K562 (cell line): Measurements from ENCODE around the gene TMEM200A.

ENCODE experiments used
- FOXK1 ChIP-seq: sonication (generic); formaldehyde crosslinking; IDR thresholded peaks from 2 replicates; pipeline ENCODE4 v1.8.0; 2022; ENCODE audit warnings: missing genetic modification reagents, mild to moderate bottlenecking, borderline replicate concordance
- RHOXF2B ChIP-seq: fragments of 250-450 bp; sonication (Bioruptor Pico); conservative IDR thresholded peaks from 2 replicates; pipeline ENCODE4 v1.5.1; 2021
- SMAD3 ChIP-seq: fragments of 450-650 bp; formaldehyde crosslinking; conservative IDR thresholded peaks from 2 replicates; pipeline ENCODE4 v1.4.0; 2020; ENCODE audit warnings: mild to moderate bottlenecking
- SMC3 ChIP-seq: conservative IDR thresholded peaks from 2 replicates; pipeline ENCODE4 v1.6.1; 2011; ENCODE audit warnings: low read depth, low read length, improper control_type of control experiment; ENCODE audit not compliant: insufficient read depth
- TCF7 ChIP-seq: sonication (generic); IDR thresholded peaks from 2 replicates; pipeline ENCODE4 v1.6.1; 2016; ENCODE audit warnings: antibody characterized with exemption, borderline replicate concordance
- ZNF77 ChIP-seq: fragments of 250-450 bp; sonication (Bioruptor Pico); IDR thresholded peaks from 2 replicates; pipeline ENCODE4 v1.5.0; 2020
- TF ChIP-seq, protein P1 (sequence below): fragments of 450-650 bp; formaldehyde crosslinking; IDR thresholded peaks from 2 replicates; pipeline ENCODE4 v1.4.0; 2022; ENCODE audit warnings: missing genetic modification characterization
- TF ChIP-seq, protein P2 (sequence below): sonication (generic); formaldehyde crosslinking; IDR thresholded peaks from 2 replicates; pipeline ENCODE4 v1.8.1; 2023; ENCODE audit warnings: mild to moderate bottlenecking, missing genetic modification reagents
- TF ChIP-seq, protein P3 (sequence below): fragments of 450-650 bp; formaldehyde crosslinking; IDR thresholded peaks from 2 replicates; pipeline ENCODE4 v1.4.0; 2020; ENCODE audit warnings: mild to moderate bottlenecking
- TF ChIP-seq, protein P4 (sequence below), 3 experiments: IDR thresholded peaks in 2 of 3; conservative IDR thresholded peaks in 1 of 3; 2 replicates each; pipeline ENCODE4 v1.5.1; 2011 to 2012; ENCODE audit warnings: low read length in 3 of 3, mild to moderate bottlenecking in 3 of 3, control low read depth in 2 of 3, improper control_type of control experiment in 1 of 3, inconsistent platforms in 1 of 3, low read depth in 1 of 3, mixed read lengths in 1 of 3, moderate library complexity in 1 of 3; ENCODE audit not compliant: insufficient read depth in 2 of 3

DNA sequence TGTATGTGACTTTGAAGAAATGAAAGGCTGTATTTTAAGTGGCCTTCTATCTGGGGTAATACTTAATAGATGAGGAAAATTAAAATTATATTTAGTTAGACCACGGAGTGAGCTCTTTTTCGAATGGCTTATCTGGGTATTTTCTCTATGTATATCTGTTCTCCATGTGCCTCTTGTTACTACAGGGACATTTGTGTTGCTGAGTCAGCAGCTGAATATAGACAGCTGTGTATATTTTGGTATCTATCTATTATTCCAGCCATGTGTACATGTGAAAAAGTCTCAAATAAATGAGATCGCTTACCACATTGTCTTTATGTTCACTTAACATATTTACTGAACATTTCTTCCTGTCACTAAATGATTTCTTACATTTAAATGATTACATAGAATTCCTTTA lies 57.2 kb downstream of the TMEM200A start:
- TF ChIP-seq SMC3 (no peak), TCF7 (no peak), FOXK1 (no peak), RHOXF2B (CRISPR knock-in tag) (no peak), ZNF77 (CRISPR knock-in tag) (no peak), SMAD3 (CRISPR knock-in tag) (no peak)
- TF ChIP-seq, protein P1, sequence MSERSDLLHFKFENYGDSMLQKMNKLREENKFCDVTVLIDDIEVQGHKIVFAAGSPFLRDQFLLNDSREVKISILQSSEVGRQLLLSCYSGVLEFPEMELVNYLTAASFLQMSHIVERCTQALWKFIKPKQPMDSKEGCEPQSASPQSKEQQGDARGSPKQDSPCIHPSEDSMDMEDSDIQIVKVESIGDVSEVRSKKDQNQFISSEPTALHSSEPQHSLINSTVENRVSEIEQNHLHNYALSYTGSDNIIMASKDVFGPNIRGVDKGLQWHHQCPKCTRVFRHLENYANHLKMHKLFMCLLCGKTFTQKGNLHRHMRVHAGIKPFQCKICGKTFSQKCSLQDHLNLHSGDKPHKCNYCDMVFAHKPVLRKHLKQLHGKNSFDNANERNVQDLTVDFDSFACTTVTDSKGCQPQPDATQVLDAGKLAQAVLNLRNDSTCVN (CRISPR knock-in tag): no peak
- TF ChIP-seq, protein P2, sequence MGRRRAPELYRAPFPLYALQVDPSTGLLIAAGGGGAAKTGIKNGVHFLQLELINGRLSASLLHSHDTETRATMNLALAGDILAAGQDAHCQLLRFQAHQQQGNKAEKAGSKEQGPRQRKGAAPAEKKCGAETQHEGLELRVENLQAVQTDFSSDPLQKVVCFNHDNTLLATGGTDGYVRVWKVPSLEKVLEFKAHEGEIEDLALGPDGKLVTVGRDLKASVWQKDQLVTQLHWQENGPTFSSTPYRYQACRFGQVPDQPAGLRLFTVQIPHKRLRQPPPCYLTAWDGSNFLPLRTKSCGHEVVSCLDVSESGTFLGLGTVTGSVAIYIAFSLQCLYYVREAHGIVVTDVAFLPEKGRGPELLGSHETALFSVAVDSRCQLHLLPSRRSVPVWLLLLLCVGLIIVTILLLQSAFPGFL (CRISPR knock-in tag): no peak
- TF ChIP-seq, protein P3, sequence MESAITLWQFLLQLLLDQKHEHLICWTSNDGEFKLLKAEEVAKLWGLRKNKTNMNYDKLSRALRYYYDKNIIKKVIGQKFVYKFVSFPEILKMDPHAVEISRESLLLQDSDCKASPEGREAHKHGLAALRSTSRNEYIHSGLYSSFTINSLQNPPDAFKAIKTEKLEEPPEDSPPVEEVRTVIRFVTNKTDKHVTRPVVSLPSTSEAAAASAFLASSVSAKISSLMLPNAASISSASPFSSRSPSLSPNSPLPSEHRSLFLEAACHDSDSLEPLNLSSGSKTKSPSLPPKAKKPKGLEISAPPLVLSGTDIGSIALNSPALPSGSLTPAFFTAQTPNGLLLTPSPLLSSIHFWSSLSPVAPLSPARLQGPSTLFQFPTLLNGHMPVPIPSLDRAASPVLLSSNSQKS: no peak
- TF ChIP-seq, protein P4, sequence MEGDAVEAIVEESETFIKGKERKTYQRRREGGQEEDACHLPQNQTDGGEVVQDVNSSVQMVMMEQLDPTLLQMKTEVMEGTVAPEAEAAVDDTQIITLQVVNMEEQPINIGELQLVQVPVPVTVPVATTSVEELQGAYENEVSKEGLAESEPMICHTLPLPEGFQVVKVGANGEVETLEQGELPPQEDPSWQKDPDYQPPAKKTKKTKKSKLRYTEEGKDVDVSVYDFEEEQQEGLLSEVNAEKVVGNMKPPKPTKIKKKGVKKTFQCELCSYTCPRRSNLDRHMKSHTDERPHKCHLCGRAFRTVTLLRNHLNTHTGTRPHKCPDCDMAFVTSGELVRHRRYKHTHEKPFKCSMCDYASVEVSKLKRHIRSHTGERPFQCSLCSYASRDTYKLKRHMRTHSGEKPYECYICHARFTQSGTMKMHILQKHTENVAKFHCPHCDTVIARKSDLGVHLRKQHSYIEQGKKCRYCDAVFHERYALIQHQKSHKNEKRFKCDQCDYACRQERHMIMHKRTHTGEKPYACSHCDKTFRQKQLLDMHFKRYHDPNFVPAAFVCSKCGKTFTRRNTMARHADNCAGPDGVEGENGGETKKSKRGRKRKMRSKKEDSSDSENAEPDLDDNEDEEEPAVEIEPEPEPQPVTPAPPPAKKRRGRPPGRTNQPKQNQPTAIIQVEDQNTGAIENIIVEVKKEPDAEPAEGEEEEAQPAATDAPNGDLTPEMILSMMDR (IDR thresholded peaks at IDR 0.05 in 2 of 3, conservative IDR thresholded peaks at IDR 0.05 in 1 of 3; ENCODE audit: insufficient read depth in 2 of 3, low read depth in 1 of 3, low read length in 3 of 3): no peak
